ENCODE data around the gene TACR2.
"Not testable (repeated sequence)": the region's sequence is repeated elsewhere in the genome, so short reads cannot be mapped to it uniquely, and the experiment has no call there.

TACR2 gene

GRCh38 chr10:69450395-69450794 is 33.7 kb upstream of the TACR2 start:
- not testable (repeated sequence) for DNase-seq (ENCODE audit: low read depth)

- no peak for DNase-seq (ENCODE audit: low read depth)
Observed at GRCh38 chr10:69449841-69450240, 33.1 kb upstream of the TACR2 start.

- DNase-seq (ENCODE audit: low read depth), result peak; percentile 73
Observed at GRCh38 chr10:69446650-69447151, 30.0 kb upstream of the TACR2 start.

- DNase-seq (ENCODE audit: low read depth), result no peak
Observed at GRCh38 chr10:69446229-69446628, 29.5 kb upstream of the TACR2 start.

GRCh38 chr10:69445041-69445440 is 28.3 kb upstream of the TACR2 start:
- no peak for DNase-seq (ENCODE audit: low read depth)

GRCh38 chr10:69443354-69443753 is 26.6 kb upstream of the TACR2 start:
- DNase-seq (ENCODE audit: low read depth), result no peak

- DNase-seq (ENCODE audit: low read depth), result peak; percentile 56
Observed at GRCh38 chr10:69439813-69440506, 23.2 kb upstream of the TACR2 start.

- no peak for DNase-seq (ENCODE audit: low read depth)
Observed at GRCh38 chr10:69439350-69439739, 22.6 kb upstream of the TACR2 start.

GRCh38 chr10:69438536-69439349 is 22.0 kb upstream of the TACR2 start:
- DNase-seq (ENCODE audit: low read depth), result no peak

- no peak for DNase-seq (ENCODE audit: low read depth)
Observed at GRCh38 chr10:69437321-69438259, 20.9 kb upstream of the TACR2 start.

GRCh38 chr10:69435966-69436520 is 19.3 kb upstream of the TACR2 start:
- DNase-seq (ENCODE audit: low read depth), result no peak

GRCh38 chr10:69434926-69435325 is 18.2 kb upstream of the TACR2 start:
- DNase-seq (ENCODE audit: low read depth), result no peak

GRCh38 chr10:69434169-69434568 is 17.5 kb upstream of the TACR2 start:
- DNase-seq (ENCODE audit: low read depth), result no peak

GRCh38 chr10:69428165-69428564 is 11.4 kb upstream of the TACR2 start:
- no peak for DNase-seq (ENCODE audit: low read depth)

GRCh38 chr10:69426376-69426727 is 9.6 kb upstream of the TACR2 start:
- no peak for DNase-seq (ENCODE audit: low read depth)

- no peak for DNase-seq (ENCODE audit: low read depth)
Observed at GRCh38 chr10:69425511-69426298, 9.0 kb upstream of the TACR2 start.

GRCh38 chr10:69425041-69425440 is 8.3 kb upstream of the TACR2 start:
- no peak for DNase-seq (ENCODE audit: low read depth)

- no peak for DNase-seq (ENCODE audit: low read depth)
Observed at GRCh38 chr10:69422676-69423075, 6.0 kb upstream of the TACR2 start.

- no peak for DNase-seq (ENCODE audit: low read depth)
Observed at GRCh38 chr10:69421611-69422308, 5.0 kb upstream of the TACR2 start.

GRCh38 chr10:69419744-69420126 is 3.0 kb upstream of the TACR2 start:
- no peak for DNase-seq (ENCODE audit: low read depth)

Measured in GM04503 (cell line).